Liver (tissue), 9 donors: Measurements from ENCODE around the gene C10orf53. TPM values are rescaled to one million over a fixed set of nuclear protein-coding genes. Genes with fewer than 3 reads are reported as not detected.

Experiments
- DNase-seq: peaks from one replicate; pipeline ENCODE4 v3.0.0-alpha.2; 2017; ENCODE audit warnings: low spot score
- H3K27ac ChIP-seq, 2 donors: one replicate each; pipeline ENCODE4 v1.7.0; 2013; ENCODE audit warnings: inconsistent platforms in 2 of 2, low read length in 2 of 2, control low read depth in 1 of 2, low read depth in 1 of 2, mild to moderate bottlenecking in 1 of 2
- H3K27me3 ChIP-seq, 4 donors: one replicate each; pipeline versions ENCODE4 v1.6.1 to v1.7.0; 2013; ENCODE audit warnings: low read length in 3 of 4, inconsistent platforms in 1 of 4, mild to moderate bottlenecking in 1 of 4, moderate library complexity in 1 of 4; ENCODE audit not compliant: control insufficient read depth in 4 of 4, insufficient read depth in 4 of 4
- H3K36me3 ChIP-seq, 4 donors: one replicate each; pipeline versions ENCODE4 v1.6.1 to v1.7.0; 2013; ENCODE audit warnings: low read length in 3 of 4, mild to moderate bottlenecking in 3 of 4, low read depth in 1 of 4, moderate library complexity in 1 of 4; ENCODE audit not compliant: control insufficient read depth in 4 of 4, insufficient read depth in 3 of 4
- H3K4me1 ChIP-seq, 4 donors: one replicate each; pipeline versions ENCODE4 v1.6.1 to v1.7.0; 2013; ENCODE audit warnings: low read length in 3 of 4, mild to moderate bottlenecking in 3 of 4, moderate library complexity in 1 of 4; ENCODE audit not compliant: control insufficient read depth in 4 of 4, insufficient read depth in 4 of 4
- H3K4me3 ChIP-seq, 3 donors: one replicate each; pipeline versions ENCODE4 v1.6.1 to v1.7.0; 2013; ENCODE audit warnings: low read length in 3 of 3, control low read depth in 1 of 3, low read depth in 1 of 3, mild to moderate bottlenecking in 1 of 3
- H3K9ac ChIP-seq, 2 donors: one replicate each; pipeline ENCODE4 v1.7.0; 2013; ENCODE audit warnings: low read length in 2 of 2, mild to moderate bottlenecking in 2 of 2, moderate library complexity in 2 of 2, control low read depth in 1 of 2, low read depth in 1 of 2
- H3K9me3 ChIP-seq, 4 donors: one replicate each; pipeline versions ENCODE4 v1.6.1 to v1.7.0; 2013; ENCODE audit warnings: low read length in 3 of 4; ENCODE audit not compliant: control insufficient read depth in 4 of 4
- CTCF ChIP-seq: fragments of 150-350 bp; IDR thresholded peaks from 2 replicates; pipeline ENCODE4 v1.5.1; 2017; ENCODE audit warnings: improper control_type of control experiment, low read depth, low read length; ENCODE audit not compliant: missing input control
- EGR1 ChIP-seq, 2 donors: IDR thresholded peaks; 2 replicates each; pipeline ENCODE4 v1.6.1; 2016 to 2018; ENCODE audit warnings: antibody characterized with exemption in 2 of 2, low read depth in 2 of 2
- FOXA1 ChIP-seq: IDR thresholded peaks from 2 replicates; pipeline ENCODE4 v1.6.1; 2016; ENCODE audit warnings: antibody characterized with exemption
- HNF4A ChIP-seq, 2 donors: conservative IDR thresholded peaks; 2 replicates each; pipeline ENCODE4 v1.6.1; 2016; ENCODE audit warnings: antibody characterized with exemption in 2 of 2, mild to moderate bottlenecking in 2 of 2
- HNF4G ChIP-seq: IDR thresholded peaks from 2 replicates; pipeline ENCODE4 v1.6.1; 2016; ENCODE audit warnings: antibody characterized with exemption
- JUND ChIP-seq, 2 donors: IDR thresholded peaks; 2 replicates each; pipeline ENCODE4 v1.6.1; 2016; ENCODE audit warnings: antibody characterized with exemption in 2 of 2
- MAX ChIP-seq: IDR thresholded peaks from 2 replicates; pipeline ENCODE4 v1.6.1; 2016; ENCODE audit warnings: antibody characterized with exemption
- RAD21 ChIP-seq, 2 donors: IDR thresholded peaks; 2 replicates each; pipeline ENCODE4 v1.6.1; 2016; ENCODE audit warnings: antibody characterized with exemption in 2 of 2, mild to moderate bottlenecking in 2 of 2
- REST ChIP-seq: IDR thresholded peaks from 2 replicates; pipeline ENCODE4 v1.6.1; 2016; ENCODE audit warnings: antibody characterized with exemption, mild to moderate bottlenecking
- TAF1 ChIP-seq: conservative IDR thresholded peaks from 2 replicates; pipeline ENCODE4 v1.6.1; 2016; ENCODE audit warnings: antibody characterized with exemption, mild to moderate bottlenecking
- YY1 ChIP-seq: IDR thresholded peaks from 2 replicates; pipeline ENCODE4 v1.6.1; 2016; ENCODE audit warnings: antibody characterized with exemption, mild to moderate bottlenecking
- ZBTB33 ChIP-seq: IDR thresholded peaks from 2 replicates; pipeline ENCODE4 v1.6.1; 2016; ENCODE audit warnings: antibody characterized with exemption
- WGBS: extraction: QIAGEN DNeasy Blood & Tissue Kit; methylation state at CpG from one replicate; pipeline ENCODE4 v1.1.7; 2013; 5-methylcytosine and 5-hydroxymethylcytosine counted together
- polyA plus RNA-seq, 2 donors: library from polyadenylated mRNA; stranded (reverse) in 1 of 2; unstranded in 1 of 2; fragments of 200-250 nt in 1 of 2; fragments of >200 nt in 1 of 2; fragmentation: Nextera tagmentation in 1 of 2; extraction: Ambion mirVana in 1 of 2; gene quantifications; one replicate each; pipeline versions ENCODE4 v1.2.1 to v1.2.3, GENCODE V29; 2013 to 2015
- total RNA-seq, 2 donors: library from RNA; depleted of rRNA; stranded (reverse); fragments of >200 nt; gene quantifications; one replicate each; pipeline ENCODE4 v1.2.3, GENCODE V29; 2014
- TF ChIP-seq, protein P1 (sequence below): IDR thresholded peaks from 2 replicates; pipeline ENCODE4 v1.6.1; 2016; ENCODE audit warnings: antibody characterized with exemption
- donor health status: healthy.
- donor health status: healthy.
- donor health status: healthy.
- donor health status: healthy.
- donor health status: healthy.

The C10orf53 gene
- total and polyA plus RNA-seq, 4 donors: not detected

GRCh38 chr10:49746626-49747302, 67.3 kb downstream of the C10orf53 start:
- H3K9me3 ChIP-seq: no peaks in the 10 kb centered on the region
- TF ChIP-seq HNF4G (no peak), CTCF (no peak), EGR1 (IDR thresholded peaks at IDR 0.05; ENCODE audit: low read depth in 2 of 2) (no peak), REST (no peak), ZBTB33 (no peak), RAD21 (IDR thresholded peaks at IDR 0.05) (no peak), FOXA1 (no peak), YY1 (no peak), HNF4A (conservative IDR thresholded peaks at IDR 0.05) (no peak), JUND (IDR thresholded peaks at IDR 0.05) (no peak), MAX (no peak), TAF1 (no peak)
- TF ChIP-seq, protein P1, sequence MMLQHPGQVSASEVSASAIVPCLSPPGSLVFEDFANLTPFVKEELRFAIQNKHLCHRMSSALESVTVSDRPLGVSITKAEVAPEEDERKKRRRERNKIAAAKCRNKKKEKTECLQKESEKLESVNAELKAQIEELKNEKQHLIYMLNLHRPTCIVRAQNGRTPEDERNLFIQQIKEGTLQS: no peak
- DNase-seq: no peak
- no peak overlapping the region for H3K27ac ChIP-seq
- H3K36me3 ChIP-seq: peaks cover 23 to 83% (median 43%) of the 10 kb centered on the region in 4 donors
- no peak overlapping the region for H3K4me3 ChIP-seq
- no peaks in the 10 kb centered on the region for H3K27me3 ChIP-seq
- no peaks in the 10 kb centered on the region for H3K4me1 ChIP-seq
- H3K9ac ChIP-seq: no peak overlapping the region
- WGBS: 93% methylated on average over 20 of the region's 20 CpGs

Other genes with a start within 250 kb of the C10orf53 start
- 10 to 100 TPM; 12.0 to 17.1 TPM for gene ERCC6, start 140.5 kb upstream of the C10orf53 start, total RNA-seq
- gene ERCC6, start 140.5 kb upstream of the C10orf53 start, polyA plus RNA-seq: 1 to 10 TPM; 2.3 to 3.0 TPM
- not detected for gene SLC18A3, start 69.3 kb upstream of the C10orf53 start, total RNA-seq
- not detected for gene SLC18A3, start 69.3 kb upstream of the C10orf53 start, polyA plus RNA-seq
- gene CHAT, start 65.6 kb upstream of the C10orf53 start, total RNA-seq: not detected
- not detected for gene CHAT, start 65.6 kb upstream of the C10orf53 start, polyA plus RNA-seq
- 10 to 100 TPM in 1 of 2 donors, 1 to 10 TPM in 1; 5.2 to 67.9 TPM for gene OGDHL, start 82.7 kb downstream of the C10orf53 start, total RNA-seq
- 10 to 100 TPM; 41.2 to 58.3 TPM for gene OGDHL, start 82.7 kb downstream of the C10orf53 start, polyA plus RNA-seq